GM19328 (cell line): ENCODE results near the gene TIAM2.
"Not testable (repeated sequence)": the region's sequence is repeated elsewhere in the genome, so short reads cannot be mapped to it uniquely, and the experiment has no call there.

Source experiments
- ATAC-seq: cut with Tn5 transposase; IDR thresholded peaks from one replicate; pipeline ENCODE4 v1.9.1; 2021; ENCODE audit warnings: mild to moderate bottlenecking, moderate library complexity; ENCODE audit not compliant: unreplicated experiment

The TIAM2 gene

DNA sequence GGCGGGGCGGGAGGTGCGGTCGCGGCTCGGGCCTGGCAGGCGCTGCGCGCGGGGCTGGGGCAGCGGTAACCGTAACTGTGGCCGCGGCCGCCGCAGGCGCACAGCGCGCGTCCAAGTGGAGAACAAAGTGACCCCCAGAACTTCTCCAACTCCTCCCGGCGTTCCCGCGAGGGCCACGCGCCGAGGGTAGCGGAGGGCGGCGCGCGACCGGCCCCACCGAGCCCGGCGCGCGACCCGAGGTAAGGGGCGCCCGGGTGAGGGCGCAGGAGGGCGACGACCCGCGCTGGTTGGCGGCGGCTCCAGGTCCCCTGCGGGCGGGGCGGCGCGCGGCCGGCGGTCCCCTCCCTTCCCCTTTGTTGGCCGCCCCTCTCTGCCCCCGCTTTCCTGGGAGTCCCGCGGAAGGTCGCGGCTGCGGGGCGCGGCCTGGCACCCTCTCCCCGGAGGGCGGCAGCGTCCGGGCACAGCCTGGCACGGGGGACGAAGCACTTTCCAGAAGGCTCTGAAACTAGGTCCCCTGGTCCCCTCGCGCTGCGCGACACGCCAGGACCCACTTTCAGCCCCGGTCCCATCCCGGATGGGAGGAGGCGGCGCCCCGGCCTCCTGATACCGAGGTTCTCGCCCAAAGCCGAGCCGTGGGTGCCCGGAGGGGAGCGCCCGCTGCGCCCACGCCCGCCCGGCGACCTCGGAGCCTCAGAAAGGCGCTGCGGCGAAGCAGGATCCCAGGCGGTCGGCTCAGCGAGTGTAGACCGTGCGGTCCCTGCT, at the start of gene TIAM2:
TIAM2 (plus strand) TSS at position 62 of the 762 bp plus-strand sequence. CDS start 133,909 bp downstream, outside the sequence.
- ATAC-seq, result no peak

DNA sequence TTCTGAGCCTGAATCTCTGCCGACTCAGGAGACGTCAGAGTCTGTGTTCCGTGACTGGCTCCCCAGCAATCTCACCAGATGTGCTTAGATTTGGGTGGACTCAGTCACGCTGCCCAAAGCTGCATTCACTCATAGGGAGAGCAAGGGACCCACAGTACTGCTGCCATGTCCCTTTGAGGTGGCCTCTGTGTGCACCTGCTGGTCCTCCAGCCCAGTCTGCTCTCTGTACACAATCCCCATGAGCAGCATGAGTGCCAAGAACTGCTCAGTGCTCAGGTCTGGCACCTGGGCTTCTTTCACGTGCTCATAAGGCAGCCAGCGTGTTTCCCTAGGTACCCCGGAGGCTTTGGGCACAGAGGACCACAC, 44.2 kb upstream of the TIAM2 start:
- ATAC-seq, result no peak

DNA sequence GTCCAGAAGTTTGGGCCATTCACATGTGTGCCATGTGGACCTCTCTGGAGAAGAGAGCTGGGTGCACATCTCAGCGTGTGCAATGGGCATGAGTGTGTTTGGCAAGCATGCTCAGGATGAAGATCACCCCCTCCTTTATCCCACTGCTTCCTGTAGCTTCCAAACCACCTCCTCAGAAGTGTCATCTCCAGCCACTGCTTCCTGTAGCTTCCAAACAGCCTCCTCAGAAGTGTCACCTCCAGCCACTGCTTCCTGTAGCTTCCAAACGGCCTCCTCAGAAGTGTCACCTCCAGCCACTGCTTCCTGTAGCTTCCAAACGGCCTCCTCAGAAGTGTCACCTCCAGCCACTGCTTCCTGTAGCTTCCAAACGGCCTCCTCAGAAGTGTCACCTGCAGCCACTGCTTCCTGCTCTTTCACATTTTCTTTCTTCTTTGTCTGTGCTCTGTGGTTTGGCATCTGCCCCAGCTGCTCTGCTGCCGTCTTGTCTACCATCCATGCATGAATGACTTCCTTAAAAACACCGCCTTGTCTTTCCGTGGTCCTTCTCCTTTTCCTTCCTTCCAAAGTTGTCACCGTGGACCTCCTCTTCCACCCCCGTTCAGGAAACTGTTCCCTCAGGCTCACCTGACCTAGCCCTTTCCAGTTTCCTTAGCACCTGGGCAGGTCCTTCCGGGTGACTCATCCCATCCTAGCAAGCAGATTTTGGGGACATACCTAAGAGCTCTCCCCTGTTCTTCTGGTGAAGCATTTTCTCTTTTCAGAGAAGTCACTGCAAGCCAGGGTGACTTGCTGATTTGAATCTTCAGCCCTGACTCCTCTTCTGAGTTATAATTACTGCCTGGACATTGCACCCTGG, 43.5 kb upstream of the TIAM2 start:
- ATAC-seq, result peak; percentile 77

DNA sequence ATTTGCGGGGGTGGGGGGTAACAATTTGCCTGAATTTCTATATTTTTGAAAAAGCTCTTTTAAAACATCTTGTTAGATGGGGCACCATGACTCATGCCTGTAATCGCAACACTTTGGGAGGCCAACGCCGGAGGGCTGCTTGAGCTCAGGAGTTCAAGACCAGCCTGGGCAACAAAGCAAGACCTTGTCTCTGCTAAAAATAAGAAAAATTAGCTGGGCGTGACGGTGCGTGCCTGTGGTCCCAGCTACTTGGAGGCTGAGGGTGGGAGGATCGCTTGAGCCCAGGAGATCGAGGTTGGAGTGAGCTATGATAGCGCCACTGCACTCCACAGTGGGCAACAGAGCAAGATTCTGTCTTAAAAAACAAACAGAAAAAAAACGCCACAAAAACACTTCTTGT, 41.5 kb upstream of the TIAM2 start:
- ATAC-seq, result no peak

DNA sequence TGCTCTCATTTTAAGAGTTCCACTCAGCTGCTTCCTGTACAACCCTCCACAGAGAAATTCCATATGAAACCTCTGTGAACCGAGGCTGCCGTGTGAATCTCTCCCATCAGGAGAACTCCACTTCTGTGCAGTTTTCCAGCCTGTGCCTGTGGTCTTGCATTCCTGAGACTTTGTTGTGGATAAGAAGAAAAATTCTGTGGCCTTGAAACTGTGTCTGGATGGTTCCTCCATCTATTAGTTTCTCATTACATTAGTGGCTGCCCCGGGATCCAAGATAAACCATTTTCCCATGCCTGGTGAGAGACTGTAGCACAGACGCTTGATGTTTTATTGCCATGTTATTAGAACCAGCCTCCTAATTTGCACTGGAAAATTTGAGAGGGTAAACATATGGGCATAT, 40.8 kb upstream of the TIAM2 start:
- ATAC-seq, result no peak

DNA sequence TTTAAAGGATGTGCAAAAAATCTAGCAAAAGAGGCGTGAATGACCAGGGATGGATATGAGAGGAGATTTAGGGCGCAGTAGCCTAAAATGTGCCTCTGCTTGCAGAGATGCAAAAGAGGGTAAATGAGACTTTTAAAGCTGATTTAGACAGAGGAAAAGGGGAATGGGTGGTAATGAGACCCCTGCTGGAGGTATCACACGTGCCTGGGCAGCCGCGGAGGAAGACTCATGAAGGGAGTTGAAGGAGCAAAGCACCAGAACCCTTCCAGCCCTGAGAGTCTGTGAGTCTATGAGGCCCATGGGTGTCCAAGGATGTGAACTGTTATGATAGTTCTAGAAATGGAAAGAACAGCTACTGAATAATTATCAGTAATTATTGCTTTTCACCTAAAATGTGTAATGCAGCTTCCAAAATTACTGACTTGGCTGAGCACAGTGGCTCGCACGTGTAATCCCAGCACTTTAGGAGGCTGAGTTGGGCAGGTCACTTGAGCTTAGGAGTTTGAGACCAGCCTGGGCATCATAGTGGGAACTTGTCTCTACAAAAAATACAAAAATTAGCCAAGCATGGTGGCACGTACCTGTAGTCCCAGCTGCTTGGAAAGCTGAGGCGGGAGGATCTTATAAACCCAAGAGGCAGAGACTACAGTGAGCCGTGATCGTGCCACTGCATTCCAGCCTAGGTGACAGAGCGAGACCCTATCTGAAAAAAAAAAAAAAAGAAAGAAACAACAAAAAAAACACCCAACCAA, 38.2 kb upstream of the TIAM2 start:
- no peak for ATAC-seq

DNA sequence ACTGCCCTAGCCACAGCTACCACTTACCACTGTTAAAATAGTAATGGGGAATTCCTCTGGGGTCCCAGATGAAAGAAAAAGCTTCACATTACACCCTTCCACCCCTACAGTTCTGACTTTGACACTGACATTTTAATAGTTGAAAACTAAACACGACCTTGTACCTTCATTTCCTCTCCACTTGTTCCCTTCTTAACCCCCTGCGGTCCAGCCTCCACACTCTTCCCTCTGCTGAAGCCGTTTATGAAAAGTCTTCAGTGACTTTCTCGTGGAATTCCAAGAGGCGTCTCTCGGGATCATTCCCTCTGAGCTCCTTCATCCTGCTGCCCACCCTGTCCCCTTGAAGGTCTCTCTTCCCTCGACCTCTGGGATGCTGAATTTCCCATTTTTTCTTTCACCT, 36.6 kb upstream of the TIAM2 start:
- ATAC-seq, result no peak

DNA sequence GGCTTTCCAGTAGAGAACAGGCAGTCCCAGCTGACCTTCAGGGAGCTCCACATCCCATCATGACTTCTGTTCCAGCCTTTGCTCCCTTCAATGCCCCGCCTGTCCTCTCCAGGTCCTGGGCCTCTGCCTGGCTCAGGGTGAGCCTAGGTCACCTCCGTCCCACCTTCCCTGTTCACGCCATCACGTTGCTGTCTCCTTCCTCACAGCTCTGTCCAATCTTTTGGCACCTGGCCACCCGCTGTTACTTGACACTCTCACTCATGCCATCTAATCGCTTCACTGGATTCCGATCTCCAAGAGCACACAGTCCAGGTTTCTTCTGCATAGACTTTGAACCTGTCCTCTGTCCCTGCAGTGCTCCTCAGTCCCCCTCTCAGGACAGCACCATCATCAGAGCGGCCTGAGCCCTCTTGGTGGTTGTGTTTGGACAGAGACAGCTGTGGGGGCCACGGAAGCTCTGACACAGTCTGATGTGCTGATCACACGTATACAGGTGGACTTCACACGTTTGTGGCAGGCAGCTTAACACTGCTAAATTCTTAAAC, 34.7 kb upstream of the TIAM2 start:
- ATAC-seq, result no peak

DNA sequence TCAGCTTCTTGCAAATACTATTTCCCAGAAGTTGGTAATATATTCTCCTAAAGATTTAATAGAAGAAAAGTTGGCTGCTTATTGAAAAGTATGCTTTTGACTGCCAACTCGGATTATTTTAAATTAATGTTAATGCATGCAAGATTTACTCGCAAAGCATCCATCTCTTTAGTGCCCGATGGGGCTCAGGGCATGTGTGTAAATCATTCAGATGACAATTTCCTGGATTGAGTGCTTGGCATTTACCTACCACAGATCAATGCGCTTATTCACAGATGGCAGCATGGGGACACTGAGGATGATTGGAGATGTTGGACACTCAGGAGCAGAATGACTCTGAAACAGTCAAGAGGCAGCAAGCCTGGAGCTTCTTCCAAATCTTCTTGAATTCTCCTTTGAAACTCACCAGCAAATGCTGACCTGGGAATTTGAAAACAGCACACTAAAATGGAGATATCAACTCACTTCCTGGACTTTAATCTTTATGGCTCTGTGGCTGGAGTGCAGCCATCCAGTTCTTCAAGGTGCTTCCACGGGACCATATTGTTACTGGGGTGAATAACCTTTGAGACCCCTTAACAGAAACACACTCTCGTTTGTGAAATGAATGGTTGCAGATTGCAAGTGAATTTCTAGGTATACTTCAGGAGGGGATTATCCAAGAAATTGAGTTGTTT, 34.1 kb upstream of the TIAM2 start:
- ATAC-seq, result no peak

DNA sequence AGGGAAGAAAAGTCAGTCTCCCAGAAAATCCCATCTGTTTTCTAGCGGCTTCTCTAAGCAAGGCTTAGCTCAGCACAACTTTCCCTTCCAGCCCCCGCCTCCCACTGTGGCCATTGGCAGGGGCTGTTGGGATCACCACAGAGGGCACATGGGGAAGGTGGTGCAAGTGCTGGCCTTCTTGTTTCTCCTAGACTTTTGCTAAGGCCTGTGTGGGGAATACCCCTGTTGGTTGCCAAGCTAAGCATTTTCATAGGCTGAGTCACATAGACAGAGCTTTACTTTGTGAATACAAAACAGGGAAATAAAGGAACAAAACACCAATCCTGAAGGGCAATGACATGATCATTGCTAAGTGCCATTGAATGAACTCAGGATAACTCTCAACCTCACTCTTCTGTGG, 32.4 kb upstream of the TIAM2 start:
- no peak for ATAC-seq

DNA sequence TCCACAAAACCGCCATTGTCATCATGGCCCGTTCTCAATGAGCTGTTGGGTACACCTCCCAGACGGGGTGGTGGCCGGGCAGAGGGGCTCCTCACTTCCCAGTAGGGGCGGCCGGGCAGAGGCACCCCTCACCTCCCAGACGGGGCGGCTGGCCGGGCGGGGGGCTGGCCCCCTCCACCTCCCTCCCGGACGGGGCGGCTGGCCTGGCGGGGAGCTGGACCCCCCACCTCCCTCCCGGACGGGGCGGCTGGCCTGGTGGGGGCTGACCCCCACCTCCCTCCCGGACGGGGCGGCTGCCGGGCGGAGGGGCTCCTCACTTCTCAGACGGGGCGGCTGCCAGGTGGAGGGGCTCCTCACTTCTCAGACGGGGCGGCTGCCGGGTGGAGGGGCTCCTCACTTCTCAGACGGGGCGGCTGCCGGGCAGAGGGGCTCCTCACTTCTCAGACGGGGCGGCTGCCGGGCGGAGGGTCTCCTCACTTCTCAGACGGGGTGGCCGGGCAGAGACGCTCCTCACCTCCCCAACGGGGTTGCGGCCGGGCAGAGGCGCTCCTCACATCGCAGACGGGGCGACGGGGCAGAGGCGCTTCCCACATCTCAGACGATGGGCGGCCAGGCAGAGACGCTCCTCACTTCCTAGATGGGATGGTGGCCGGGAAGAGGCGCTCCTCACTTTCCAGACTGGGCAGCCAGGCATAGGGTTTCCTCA, 28.9 kb upstream of the TIAM2 start:
- ATAC-seq, result not testable (repeated sequence)

DNA sequence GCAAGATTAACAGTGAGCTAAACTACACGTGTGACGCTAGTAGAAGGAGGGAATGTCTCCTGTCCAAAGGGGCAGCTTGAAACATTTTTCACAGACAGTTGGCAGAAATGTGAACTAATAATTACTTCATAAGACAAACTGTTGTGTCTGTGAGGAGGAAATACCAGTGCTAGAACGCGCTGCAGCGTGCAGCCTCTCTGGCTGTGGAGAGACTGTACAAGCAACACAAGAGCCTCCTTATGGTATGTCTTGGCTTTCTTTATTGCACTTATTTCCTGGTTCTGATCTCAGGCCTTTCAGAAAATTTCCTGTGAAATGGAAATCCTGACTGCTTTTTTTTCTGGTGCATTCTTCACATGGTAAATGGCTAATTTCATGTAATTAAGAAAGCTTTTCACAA, 25.3 kb upstream of the TIAM2 start:
- ATAC-seq, result no peak

DNA sequence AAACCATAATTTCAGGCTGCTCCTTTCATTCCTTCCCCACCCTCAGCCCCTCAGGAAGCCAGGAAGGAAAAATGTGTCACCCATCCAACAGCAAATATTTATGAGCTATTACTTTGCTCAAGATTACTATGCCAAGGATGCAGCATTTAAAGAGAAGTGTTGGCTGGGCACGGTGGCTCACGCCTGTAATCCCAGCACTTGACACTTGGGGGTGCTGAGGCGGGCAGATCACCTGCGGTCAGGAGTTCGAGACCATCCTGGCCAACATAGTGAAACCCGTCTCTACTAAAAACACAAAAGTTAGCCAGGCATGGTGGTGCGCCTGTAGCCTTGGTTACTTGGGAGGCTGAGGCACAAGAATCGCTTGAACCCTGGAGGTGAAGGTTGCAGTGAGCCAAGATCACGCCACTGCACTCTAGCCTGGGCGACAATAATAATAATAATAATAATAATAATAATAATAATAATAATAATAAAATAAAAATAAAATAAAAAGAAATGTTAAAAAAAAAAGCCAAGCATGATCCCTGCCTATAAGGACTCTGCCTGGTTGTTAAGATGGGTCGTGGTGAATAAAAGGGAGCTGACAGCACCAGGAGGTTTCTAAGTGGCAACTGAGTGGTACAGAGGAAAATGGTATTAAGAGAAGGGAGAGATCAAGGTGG, 20.5 kb upstream of the TIAM2 start:
- ATAC-seq, result no peak

DNA sequence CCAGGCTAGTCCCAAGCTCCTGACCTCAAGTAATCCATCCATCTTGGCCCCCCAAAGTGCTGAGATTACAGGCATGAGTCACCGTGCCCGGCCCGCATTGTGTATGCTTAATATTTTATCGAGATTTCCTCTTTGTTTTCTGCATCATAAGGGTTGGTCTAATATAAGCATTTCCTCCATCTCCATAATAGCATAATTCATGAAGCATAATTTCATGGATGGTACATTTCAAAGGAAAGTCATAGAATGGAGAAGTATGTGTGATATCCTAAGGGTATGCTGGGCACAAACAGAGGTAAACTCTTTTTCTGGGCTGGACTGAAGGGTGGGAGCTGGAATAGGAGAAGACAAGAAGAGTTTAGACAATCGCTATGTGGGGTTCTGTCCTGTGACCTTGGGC, 17.5 kb upstream of the TIAM2 start:
- no peak for ATAC-seq

DNA sequence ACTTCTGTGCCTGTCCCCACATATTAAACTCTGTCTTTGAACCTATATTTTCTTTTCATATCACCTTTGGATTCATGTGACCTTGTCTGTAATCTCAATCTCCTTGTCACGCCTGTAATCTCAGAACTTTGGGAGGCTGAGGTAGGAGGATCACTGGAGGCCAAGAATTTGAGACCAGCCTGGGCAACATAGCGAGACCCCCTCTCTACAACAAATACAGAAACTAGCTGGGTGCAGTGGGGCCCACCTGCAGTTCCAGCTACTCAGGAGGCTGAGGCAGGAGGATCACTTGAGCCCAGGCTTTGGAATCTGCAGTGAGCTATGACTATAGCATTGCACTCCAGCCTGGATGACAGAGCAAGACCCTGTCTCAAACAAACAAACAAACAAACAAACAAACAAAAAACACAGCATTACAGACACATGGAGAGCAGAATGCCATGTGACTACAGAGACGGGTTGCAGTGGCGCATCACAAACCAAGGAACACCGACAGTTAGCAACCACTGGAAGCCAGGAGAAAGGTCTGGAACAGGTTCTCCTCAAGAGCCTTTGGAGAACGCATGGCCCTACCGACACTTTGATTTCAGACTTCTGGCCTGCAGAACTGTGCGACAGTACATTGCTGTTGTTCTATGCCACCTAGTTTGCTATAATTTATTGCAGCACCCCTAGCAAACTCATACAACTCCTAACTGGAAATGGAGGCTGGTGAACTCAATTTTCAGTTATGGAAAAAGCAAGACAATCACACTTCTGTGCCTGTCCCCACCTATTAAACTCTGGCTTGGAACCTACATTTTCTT, 14.6 kb upstream of the TIAM2 start:
- no peak for ATAC-seq

DNA sequence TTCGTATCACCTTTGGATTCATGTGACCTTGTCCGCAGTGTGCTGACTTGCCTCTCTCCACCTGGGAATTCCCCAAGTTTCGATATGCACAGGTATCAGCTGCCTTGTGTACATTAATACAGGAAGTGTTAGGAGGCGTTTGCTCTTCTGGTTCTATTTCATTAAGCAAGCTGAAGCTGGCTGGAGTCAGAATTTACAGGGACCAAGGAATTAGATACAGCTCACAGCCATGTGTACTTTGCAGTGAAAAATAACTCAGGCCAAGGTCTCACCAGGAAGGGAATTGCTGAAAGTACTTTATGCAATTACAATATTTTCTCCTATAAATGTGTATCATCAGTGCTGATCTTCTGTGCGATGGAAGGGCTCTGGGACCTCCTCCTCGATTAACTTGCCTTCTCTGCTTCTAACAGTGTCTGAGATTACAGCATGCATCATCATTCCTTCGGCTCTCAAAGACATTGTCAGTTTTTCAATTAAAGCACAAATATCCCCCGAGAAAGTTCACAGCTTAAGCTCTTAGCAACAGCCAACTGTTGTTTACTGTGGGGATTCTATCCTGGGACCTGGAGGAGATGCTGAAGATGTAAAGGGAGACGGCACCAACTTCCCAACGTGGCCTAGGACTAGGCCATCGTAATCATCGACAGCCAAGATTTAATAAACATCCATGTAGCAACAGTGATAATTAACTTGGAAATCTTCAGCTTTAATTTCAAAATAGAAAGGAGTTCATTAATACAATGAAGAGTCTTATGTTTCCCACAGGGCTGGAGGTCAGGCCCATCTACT, 13.8 kb upstream of the TIAM2 start:
- ATAC-seq, result no peak

DNA sequence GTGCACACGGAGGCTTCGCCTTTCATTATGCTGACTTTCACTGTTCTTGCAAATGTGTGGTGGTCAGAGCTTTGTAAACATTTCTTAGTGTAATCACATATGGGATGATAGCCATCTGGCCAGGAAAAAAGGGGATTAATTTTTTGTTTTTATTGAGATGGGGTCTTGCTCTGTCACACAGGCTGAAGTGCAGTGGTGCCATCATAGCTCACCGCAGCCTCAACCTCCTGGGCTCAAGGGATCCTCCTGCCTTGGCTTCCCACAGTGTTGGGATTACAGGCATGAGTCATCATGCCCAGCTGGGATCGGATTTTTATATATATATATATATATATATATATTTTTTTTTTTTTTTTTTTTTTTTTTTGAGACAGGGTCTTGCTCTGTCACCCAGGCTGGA, 11.0 kb upstream of the TIAM2 start:
- no peak for ATAC-seq

DNA sequence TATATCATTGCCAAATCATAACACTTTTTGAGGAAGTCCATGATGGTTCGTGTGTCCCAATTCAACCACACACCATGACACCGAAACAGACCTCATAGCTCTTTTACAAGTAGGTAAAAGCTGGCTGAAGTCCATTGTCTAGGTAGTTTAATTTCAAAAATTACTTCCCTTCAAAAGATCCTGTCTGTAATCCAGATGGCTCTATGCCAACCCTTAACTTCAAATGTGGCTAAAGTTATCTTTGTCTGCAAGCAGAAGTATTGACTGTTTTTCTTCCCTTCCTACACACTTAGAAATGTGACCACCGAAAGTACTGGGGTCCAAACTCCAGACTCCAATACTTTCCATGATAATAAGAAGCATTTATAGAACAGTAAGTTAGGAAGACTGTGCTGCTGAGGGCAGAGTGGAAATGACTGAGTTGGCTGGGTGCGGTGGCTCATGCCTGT, 8.3 kb upstream of the TIAM2 start:
- no peak for ATAC-seq
